HEK293 (cell line): ENCODE data around the gene DNAJC12.

Experiments used
- AEBP2 ChIP-seq: fragments of 450-650 bp; formaldehyde crosslinking; IDR thresholded peaks from 2 replicates; pipeline ENCODE4 v1.5.1; 2016; ENCODE audit warnings: missing biosample characterization, missing genetic modification characterization, borderline replicate concordance
- CTCF ChIP-seq: fragments of 450-650 bp; formaldehyde crosslinking; IDR thresholded peaks from 2 replicates; pipeline ENCODE4 v1.5.1; 2016; ENCODE audit warnings: missing biosample characterization, missing genetic modification characterization
- EGR2 ChIP-seq: fragments of 450-650 bp; formaldehyde crosslinking; IDR thresholded peaks from 2 replicates; pipeline ENCODE4 v1.5.1; 2016; ENCODE audit warnings: low read depth, missing biosample characterization, missing genetic modification characterization
- GLIS2 ChIP-seq: fragments of 450-650 bp; formaldehyde crosslinking; IDR thresholded peaks from 2 replicates; pipeline ENCODE4 v1.5.1; 2016; ENCODE audit warnings: missing biosample characterization, missing genetic modification characterization
- KLF10 ChIP-seq: fragments of 450-650 bp; IDR thresholded peaks from 2 replicates; pipeline ENCODE4 v1.5.1; 2018; ENCODE audit warnings: missing biosample characterization, mild to moderate bottlenecking, missing genetic modification characterization
- KLF16 ChIP-seq: fragments of 450-650 bp; formaldehyde crosslinking; IDR thresholded peaks from 2 replicates; pipeline ENCODE4 v1.5.1; 2017; ENCODE audit warnings: missing biosample characterization, missing genetic modification characterization
- KLF8 ChIP-seq: fragments of 450-650 bp; formaldehyde crosslinking; IDR thresholded peaks from 2 replicates; pipeline ENCODE4 v1.5.1; 2016; ENCODE audit warnings: missing biosample characterization, missing genetic modification characterization
- KLF9 ChIP-seq: fragments of 450-650 bp; formaldehyde crosslinking; IDR thresholded peaks from 2 replicates; pipeline ENCODE4 v1.5.1; 2016; ENCODE audit warnings: missing biosample characterization, missing genetic modification characterization, low read depth
- PATZ1 ChIP-seq: fragments of 450-650 bp; formaldehyde crosslinking; IDR thresholded peaks from 2 replicates; pipeline ENCODE4 v1.5.1; 2016; ENCODE audit warnings: missing biosample characterization, missing genetic modification characterization
- PRDM1 ChIP-seq: fragments of 450-650 bp; formaldehyde crosslinking; IDR thresholded peaks from 2 replicates; pipeline ENCODE4; 2016; ENCODE audit warnings: missing biosample characterization, missing genetic modification characterization
- SALL2 ChIP-seq: fragments of 450-650 bp; formaldehyde crosslinking; IDR thresholded peaks from 2 replicates; pipeline ENCODE4 v1.5.0; 2017; ENCODE audit warnings: missing biosample characterization, mild to moderate bottlenecking, missing genetic modification characterization, borderline replicate concordance
- SP2 ChIP-seq: fragments of 450-650 bp; formaldehyde crosslinking; IDR thresholded peaks from 2 replicates; pipeline ENCODE4 v1.5.1; 2016; ENCODE audit warnings: missing biosample characterization, missing genetic modification characterization
- SP3 ChIP-seq: fragments of 450-650 bp; formaldehyde crosslinking; IDR thresholded peaks from 2 replicates; pipeline ENCODE4 v1.5.1; 2016; ENCODE audit warnings: missing biosample characterization, missing genetic modification characterization
- ZBTB48 ChIP-seq: fragments of 450-650 bp; formaldehyde crosslinking; IDR thresholded peaks from 2 replicates; pipeline ENCODE4 v1.5.1; 2016; ENCODE audit warnings: missing biosample characterization, missing genetic modification characterization
- ZFP37 ChIP-seq: fragments of 450-650 bp; formaldehyde crosslinking; IDR thresholded peaks from 2 replicates; pipeline ENCODE4 v1.5.1; 2016; ENCODE audit warnings: missing biosample characterization, missing genetic modification characterization
- ZFP69B ChIP-seq: fragments of 450-650 bp; formaldehyde crosslinking; IDR thresholded peaks from 2 replicates; pipeline ENCODE4 v1.5.1; 2016; ENCODE audit warnings: missing biosample characterization, missing genetic modification characterization
- ZNF121 ChIP-seq: fragments of 450-650 bp; formaldehyde crosslinking; IDR thresholded peaks from 2 replicates; pipeline ENCODE4 v1.5.1; 2016; ENCODE audit warnings: missing biosample characterization, missing genetic modification characterization
- ZNF366 ChIP-seq: fragments of 450-650 bp; formaldehyde crosslinking; conservative IDR thresholded peaks from 2 replicates; pipeline ENCODE4 v1.5.1; 2016; ENCODE audit warnings: missing biosample characterization, missing genetic modification characterization
- ZNF394 ChIP-seq: fragments of 450-650 bp; formaldehyde crosslinking; IDR thresholded peaks from 2 replicates; pipeline ENCODE4 v1.5.1; 2016; ENCODE audit warnings: missing biosample characterization, missing genetic modification characterization, mild to moderate bottlenecking, moderate library complexity, borderline replicate concordance
- ZNF398 ChIP-seq: fragments of 450-650 bp; formaldehyde crosslinking; IDR thresholded peaks from 2 replicates; pipeline ENCODE4 v1.5.1; 2017; ENCODE audit warnings: missing biosample characterization, missing genetic modification characterization
- ZNF513 ChIP-seq: fragments of 450-650 bp; IDR thresholded peaks from 2 replicates; pipeline ENCODE4 v1.5.1; 2018; ENCODE audit warnings: missing biosample characterization, missing genetic modification characterization
- ZNF514 ChIP-seq: fragments of 450-650 bp; formaldehyde crosslinking; IDR thresholded peaks from 2 replicates; pipeline ENCODE4 v1.5.1; 2016; ENCODE audit warnings: missing biosample characterization, missing genetic modification characterization
- ZNF596 ChIP-seq: fragments of 450-650 bp; IDR thresholded peaks from 2 replicates; pipeline ENCODE4 v1.5.0; 2018; ENCODE audit warnings: missing biosample characterization, mild to moderate bottlenecking, missing genetic modification characterization, moderate library complexity
- ZNF600 ChIP-seq: fragments of 450-650 bp; formaldehyde crosslinking; IDR thresholded peaks from 2 replicates; pipeline ENCODE4 v1.5.1; 2016; ENCODE audit warnings: missing biosample characterization, missing genetic modification characterization
- ZNF610 ChIP-seq: fragments of 450-650 bp; formaldehyde crosslinking; IDR thresholded peaks from 2 replicates; pipeline ENCODE4 v1.5.1; 2016; ENCODE audit warnings: missing biosample characterization, missing genetic modification characterization, borderline replicate concordance
- ZNF629 ChIP-seq: fragments of 450-650 bp; formaldehyde crosslinking; IDR thresholded peaks from 2 replicates; pipeline ENCODE4 v1.5.1; 2017; ENCODE audit warnings: missing biosample characterization, missing genetic modification characterization
- ZNF677 ChIP-seq: fragments of 450-650 bp; IDR thresholded peaks from 2 replicates; pipeline ENCODE4 v1.5.0; 2018; ENCODE audit warnings: missing biosample characterization, mild to moderate bottlenecking, missing genetic modification characterization, moderate library complexity
- ZXDB ChIP-seq: fragments of 450-650 bp; formaldehyde crosslinking; IDR thresholded peaks from 2 replicates; pipeline ENCODE4 v1.5.1; 2016; ENCODE audit warnings: missing biosample characterization, missing genetic modification characterization

Gene DNAJC12

GRCh38 chr10:67884842-67885670 is 47.1 kb upstream of the DNAJC12 start (continued):
- peak; percentile 37; the same call in 1 of the 2 replicates for TF ChIP-seq ZNF398 (tag by site-specific recombination)
- no peak for TF ChIP-seq KLF10 (tag by site-specific recombination)
- TF ChIP-seq ZNF629 (tag by site-specific recombination), result 0 out of 2 replicates have a peak, but pooled peaks have one; percentile 25
- TF ChIP-seq ZNF513, result peak; percentile 90
- TF ChIP-seq GLIS2 (tag by site-specific recombination), result peak; percentile 49
- TF ChIP-seq ZNF394 (tag by site-specific recombination), result peak; percentile 12; the same call in 1 of the 2 replicates
- TF ChIP-seq ZXDB (tag by site-specific recombination), result peak; percentile 20; the same call in 1 of the 2 replicates
- TF ChIP-seq KLF8 (tag by site-specific recombination), result peak; percentile 74
- TF ChIP-seq ZFP37 (tag by site-specific recombination), result peak; percentile 80
- TF ChIP-seq EGR2 (tag by site-specific recombination), result peak; percentile 71
- TF ChIP-seq ZNF600 (tag by site-specific recombination), result peak; percentile 63; the same call in 1 of the 2 replicates
- peak; percentile 45; the same call in 1 of the 2 replicates for TF ChIP-seq ZNF366 (tag by site-specific recombination)
- peak; percentile 74 for TF ChIP-seq SP3 (tag by site-specific recombination)
- peak; percentile 7; the same call in 1 of the 2 replicates for TF ChIP-seq CTCF (tag by site-specific recombination)
- no peak for TF ChIP-seq ZNF514 (tag by site-specific recombination)
- no peak; the same call in 1 of the 2 replicates for TF ChIP-seq ZNF610 (tag by site-specific recombination)
- no peak for TF ChIP-seq SALL2 (tag by site-specific recombination)
- TF ChIP-seq PATZ1, result peak; percentile 92
- TF ChIP-seq ZNF677 (tag by site-specific recombination), result peak; percentile 72
- peak; percentile 89 for TF ChIP-seq SP2 (tag by site-specific recombination)
- no peak for TF ChIP-seq ZNF121
- TF ChIP-seq KLF9, result peak; percentile 11; the same call in 1 of the 2 replicates
- peak; percentile 65; the same call in 1 of the 2 replicates for TF ChIP-seq ZNF596 (tag by site-specific recombination)
- 0 out of 2 replicates have a peak, but pooled peaks have one; percentile 54 for TF ChIP-seq PRDM1 (tag by site-specific recombination)
- TF ChIP-seq ZFP69B (tag by site-specific recombination), result peak; percentile 74
- 0 out of 2 replicates have a peak, but pooled peaks have one; percentile 44 for TF ChIP-seq AEBP2 (tag by site-specific recombination)
- TF ChIP-seq ZBTB48 (tag by site-specific recombination), result 0 out of 2 replicates have a peak, but pooled peaks have one; percentile 36
- peak; percentile 24; the same call in 1 of the 2 replicates for TF ChIP-seq KLF16 (tag by site-specific recombination)
